H9 (cell line): Measurements from ENCODE around the gene ZBTB44. TPM values are rescaled to one million over a fixed set of nuclear protein-coding genes. Genes with fewer than 3 reads are reported as not detected.

ENCODE experiments used
- DNase-seq: peaks from one replicate; pipeline ENCODE4 v3.0.0-alpha.2; 2017
- H2AFZ ChIP-seq: one replicate; pipeline ENCODE4 v1.6.1; 2013; ENCODE audit warnings: mild to moderate bottlenecking, low read length, control low read depth, moderate library complexity
- H2AK5ac ChIP-seq: 2 replicates; pipeline ENCODE4 v1.6.1; 2013; ENCODE audit warnings: low read length, control low read depth, mixed read lengths; ENCODE audit not compliant: insufficient read length
- H2BK120ac ChIP-seq: one replicate; pipeline ENCODE4 v1.6.1; 2013; ENCODE audit warnings: low read depth, mild to moderate bottlenecking, low read length, control low read depth, inconsistent platforms; ENCODE audit not compliant: poor library complexity, severe bottlenecking
- H2BK12ac ChIP-seq: 2 replicates; pipeline ENCODE4 v1.6.1; 2013; ENCODE audit warnings: low read length, control low read depth, mixed read lengths, low read depth; ENCODE audit not compliant: insufficient read length
- H2BK15ac ChIP-seq: 2 replicates; pipeline ENCODE4 v1.6.1; 2013; ENCODE audit warnings: low read depth, low read length, control low read depth
- H2BK20ac ChIP-seq: one replicate; pipeline ENCODE4 v1.6.1; 2013; ENCODE audit warnings: low read depth, mild to moderate bottlenecking, low read length, control low read depth, inconsistent platforms; ENCODE audit not compliant: poor library complexity, severe bottlenecking
- H2BK5ac ChIP-seq: 2 replicates; pipeline ENCODE4 v1.6.1; 2013; ENCODE audit warnings: low read length, control low read depth, mixed read lengths; ENCODE audit not compliant: insufficient read length
- H3K14ac ChIP-seq: 2 replicates; pipeline ENCODE4 v1.6.1; 2013; ENCODE audit warnings: low read length, control low read depth; ENCODE audit not compliant: insufficient read depth
- H3K18ac ChIP-seq: 2 replicates; pipeline ENCODE4 v1.6.1; 2013; ENCODE audit warnings: low read depth, mild to moderate bottlenecking, mixed read lengths, low read length, control low read depth; ENCODE audit not compliant: insufficient read length
- H3K23ac ChIP-seq: 2 replicates; pipeline ENCODE4 v1.6.1; 2013; ENCODE audit warnings: low read length, control low read depth, mixed read lengths, low read depth; ENCODE audit not compliant: insufficient read length
- H3K23me2 ChIP-seq: 2 replicates; pipeline ENCODE4 v1.6.1; 2013; ENCODE audit warnings: low read depth, mild to moderate bottlenecking, mixed read lengths, low read length, control low read depth; ENCODE audit not compliant: insufficient read length, poor library complexity, severe bottlenecking
- H3K27ac ChIP-seq: 2 replicates; pipeline ENCODE4 v1.5.1; 2013; ENCODE audit warnings: low read length, control low read depth, mixed read lengths, low read depth; ENCODE audit not compliant: insufficient read length
- H3K27me3 ChIP-seq: 2 replicates; pipeline ENCODE4 v1.6.1; 2013; ENCODE audit warnings: low read length, control low read depth, inconsistent platforms; ENCODE audit not compliant: insufficient read depth
- H3K4ac ChIP-seq: 2 replicates; pipeline ENCODE4 v1.6.1; 2013; ENCODE audit warnings: low read depth, mild to moderate bottlenecking, control low read depth, inconsistent platforms, low read length, moderate library complexity
- H3K4me1 ChIP-seq: 2 replicates; pipeline ENCODE4 v1.6.1; 2013; ENCODE audit warnings: low read length, control low read depth, inconsistent platforms; ENCODE audit not compliant: insufficient read depth
- H3K4me2 ChIP-seq: 2 replicates; pipeline ENCODE4 v1.6.1; 2013; ENCODE audit warnings: low read length, control low read depth, mixed read lengths; ENCODE audit not compliant: insufficient read length, insufficient read depth
- H3K56ac ChIP-seq: 2 replicates; pipeline ENCODE4 v1.6.1; 2013; ENCODE audit warnings: low read depth, mild to moderate bottlenecking, mixed read lengths, low read length, control low read depth; ENCODE audit not compliant: insufficient read length
- H3K79me1 ChIP-seq: 2 replicates; pipeline ENCODE4 v1.6.1; 2013; ENCODE audit warnings: low read depth, mild to moderate bottlenecking, moderate library complexity, low read length, control low read depth, inconsistent platforms; ENCODE audit not compliant: insufficient read depth, poor library complexity, severe bottlenecking
- H3K79me2 ChIP-seq: 2 replicates; pipeline ENCODE4 v1.6.1; 2013; ENCODE audit warnings: low read length, control low read depth, inconsistent platforms; ENCODE audit not compliant: insufficient read depth
- H3K9ac ChIP-seq: 2 replicates; pipeline ENCODE4 v1.6.1; 2013; ENCODE audit warnings: low read length, control low read depth, mixed read lengths; ENCODE audit not compliant: insufficient read length; ENCODE audit errors: extremely low read depth
- H3K9me3 ChIP-seq: one replicate; pipeline ENCODE4 v1.6.1; 2013; ENCODE audit warnings: low read depth, low read length, inconsistent platforms; ENCODE audit not compliant: control insufficient read depth
- H3T11ph ChIP-seq: one replicate; pipeline ENCODE4 v1.6.1; 2013; ENCODE audit warnings: mild to moderate bottlenecking, low read length, control low read depth, inconsistent platforms
- H4K20me1 ChIP-seq: one replicate; pipeline ENCODE4 v1.6.1; 2013; ENCODE audit not compliant: control insufficient read depth, insufficient read length, insufficient read depth
- H4K5ac ChIP-seq: 2 replicates; pipeline ENCODE4 v1.6.1; 2013; ENCODE audit warnings: low read depth, mild to moderate bottlenecking, mixed read lengths, low read length, control low read depth; ENCODE audit not compliant: insufficient read length
- H4K8ac ChIP-seq: replicated peaks from 2 replicates; pipeline ENCODE4 v1.6.1; 2013; ENCODE audit warnings: low read length, control low read depth, mixed read lengths, low read depth; ENCODE audit not compliant: insufficient read length
- H4K91ac ChIP-seq: 2 replicates; pipeline ENCODE4 v1.6.1; 2013; ENCODE audit warnings: low read depth, mild to moderate bottlenecking, moderate library complexity, mixed read lengths, low read length, control low read depth; ENCODE audit not compliant: insufficient read length
- H3K27ac Mint-ChIP-seq, 3 experiments: 2 replicates in 2 of 3; 3 replicates in 1 of 3; pipeline ENCODE4 v1.8.0; 2020 to 2021; ENCODE audit warnings: mixed read lengths in 3 of 3, mild to moderate bottlenecking in 1 of 3, moderate library complexity in 1 of 3
- H3K27me3 Mint-ChIP-seq: 2 replicates; pipeline ENCODE4 v1.8.0; 2021; ENCODE audit warnings: low read depth, mild to moderate bottlenecking, moderate library complexity, mixed read lengths
- H3K36me3 Mint-ChIP-seq, 3 experiments: 2 replicates in 2 of 3; 3 replicates in 1 of 3; pipeline ENCODE4 v1.8.0; 2020 to 2021; ENCODE audit warnings: low read depth in 3 of 3, mixed read lengths in 3 of 3; ENCODE audit not compliant: insufficient read depth in 1 of 3
- H3K4me1 Mint-ChIP-seq, 2 experiments: 2 replicates each; pipeline ENCODE4 v1.8.0; 2020; ENCODE audit warnings: mixed read lengths in 2 of 2
- H3K4me3 Mint-ChIP-seq, 2 experiments: 2 replicates in 1 of 2; 3 replicates in 1 of 2; pipeline ENCODE4 v1.8.0; 2020 to 2021; ENCODE audit warnings: mild to moderate bottlenecking in 2 of 2, mixed read lengths in 2 of 2, moderate library complexity in 1 of 2
- H3K9me3 Mint-ChIP-seq, 2 experiments: 2 replicates in 1 of 2; 3 replicates in 1 of 2; pipeline ENCODE4 v1.8.0; 2020; ENCODE audit warnings: mild to moderate bottlenecking in 2 of 2, mixed read lengths in 2 of 2, moderate library complexity in 1 of 2
- WGBS: extraction: QIAGEN DNeasy Blood & Tissue Kit; methylation state at CpG from one replicate; pipeline ENCODE4 v1.1.7; 2013; ENCODE audit warnings: missing lambda C conversion rate, low lambda C conversion rate, mixed read lengths; ENCODE audit not compliant: insufficient read length; ENCODE audit errors: extremely low coverage; 5-methylcytosine and 5-hydroxymethylcytosine counted together
- total RNA-seq: library from RNA; stranded (reverse); gene quantifications from 2 replicates; pipeline ENCODE4 v1.2.1, GENCODE V29; 2021
- TF ChIP-seq, protein P1 (sequence below): fragments of 200-600 bp; sonication (generic); conservative IDR thresholded peaks from 3 replicates; pipeline ENCODE4 v1.8.0; 2021; ENCODE audit warnings: antibody characterized with exemption, mild to moderate bottlenecking

Gene ZBTB44
- total RNA-seq, 1 experiment from 2014 or later = 67.7 TPM

DNA sequence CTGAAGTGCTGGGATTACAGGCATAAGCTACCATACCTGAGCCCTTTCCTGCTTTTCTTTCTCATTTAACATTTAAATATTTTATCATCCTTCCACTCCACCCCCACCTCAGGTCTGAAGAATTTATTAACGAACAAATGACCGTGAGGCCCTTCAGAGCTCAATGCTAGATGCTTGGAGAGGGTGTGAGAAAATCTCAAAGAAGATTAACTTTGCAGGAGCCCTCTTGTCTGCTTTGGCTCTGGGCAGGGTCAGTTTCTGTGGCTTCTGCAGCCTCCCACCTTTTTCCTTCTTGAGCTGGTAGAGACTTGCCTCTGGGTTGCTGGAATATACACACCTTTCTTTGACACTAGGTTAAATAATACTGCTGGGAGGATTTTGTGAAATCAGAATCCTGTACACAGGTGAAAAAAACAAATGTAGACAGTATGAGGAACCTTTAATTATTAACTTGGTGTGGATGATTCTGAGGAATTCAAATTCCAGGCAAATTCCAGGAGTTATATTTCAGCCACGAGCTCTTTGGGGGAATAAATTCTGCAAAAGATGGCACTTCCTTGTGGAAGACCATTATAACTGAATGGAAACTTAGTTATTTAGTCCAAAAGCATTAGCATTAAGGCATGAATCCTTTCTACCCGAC, 3.4 kb upstream of the ZBTB44 start:
- 100% methylated on average over 2 of the region's 4 CpGs for WGBS
- H3K4me1 Mint-ChIP-seq = peaks cover 34 to 37% of the 10 kb centered on the region in 2 experiments
- H2BK120ac ChIP-seq = no peak overlapping the region

More for the DNA sequence above, 3.4 kb upstream of the ZBTB44 start:
- Histone ChIP-seq H2BK15ac (no peak overlapping the region), H3K4me1 (no peaks in the 10 kb centered on the region), H2BK5ac (no peak overlapping the region), H2BK12ac (no peak overlapping the region), H2AK5ac (no peak overlapping the region), H3K23ac (no peak overlapping the region), H2BK20ac (no peak overlapping the region), H3K9me3 (no peaks in the 10 kb centered on the region), H3K79me1 (no peaks in the 10 kb centered on the region), H4K5ac (no peak overlapping the region), H3K79me2 (peaks cover under 1% of the 10 kb centered on the region; the same call in 1 of the 2 replicates), H4K8ac (no peak overlapping the region), H4K91ac (no peak overlapping the region), H3K56ac (no peak overlapping the region), H3K4ac (no peak overlapping the region), H3T11ph (no peak overlapping the region), H3K23me2 (peaks cover 8% of the 10 kb centered on the region), H3K27me3 (no peaks in the 10 kb centered on the region), H3K18ac (no peak overlapping the region), H3K27ac (no peak overlapping the region), H4K20me1 (no peaks in the 10 kb centered on the region), H3K4me2 (no peak overlapping the region), H3K14ac (no peak overlapping the region), H3K9ac (no peak overlapping the region), H2AFZ (no peak overlapping the region)
- peaks cover 17 to 26% of the 10 kb centered on the region in 2 experiments for H3K9me3 Mint-ChIP-seq
- no peak overlapping the region for H3K4me3 Mint-ChIP-seq
- TF ChIP-seq, protein P1, sequence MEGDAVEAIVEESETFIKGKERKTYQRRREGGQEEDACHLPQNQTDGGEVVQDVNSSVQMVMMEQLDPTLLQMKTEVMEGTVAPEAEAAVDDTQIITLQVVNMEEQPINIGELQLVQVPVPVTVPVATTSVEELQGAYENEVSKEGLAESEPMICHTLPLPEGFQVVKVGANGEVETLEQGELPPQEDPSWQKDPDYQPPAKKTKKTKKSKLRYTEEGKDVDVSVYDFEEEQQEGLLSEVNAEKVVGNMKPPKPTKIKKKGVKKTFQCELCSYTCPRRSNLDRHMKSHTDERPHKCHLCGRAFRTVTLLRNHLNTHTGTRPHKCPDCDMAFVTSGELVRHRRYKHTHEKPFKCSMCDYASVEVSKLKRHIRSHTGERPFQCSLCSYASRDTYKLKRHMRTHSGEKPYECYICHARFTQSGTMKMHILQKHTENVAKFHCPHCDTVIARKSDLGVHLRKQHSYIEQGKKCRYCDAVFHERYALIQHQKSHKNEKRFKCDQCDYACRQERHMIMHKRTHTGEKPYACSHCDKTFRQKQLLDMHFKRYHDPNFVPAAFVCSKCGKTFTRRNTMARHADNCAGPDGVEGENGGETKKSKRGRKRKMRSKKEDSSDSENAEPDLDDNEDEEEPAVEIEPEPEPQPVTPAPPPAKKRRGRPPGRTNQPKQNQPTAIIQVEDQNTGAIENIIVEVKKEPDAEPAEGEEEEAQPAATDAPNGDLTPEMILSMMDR = no peak
- H3K27me3 Mint-ChIP-seq = no peaks in the 10 kb centered on the region
- H3K36me3 Mint-ChIP-seq = peaks cover 12 to 22% (median 16%) of the 10 kb centered on the region in 3 experiments
- no peak overlapping the region for H3K27ac Mint-ChIP-seq
- DNase-seq = no peak
